ENCODE data around the gene FAT1.
"Not testable (repeated sequence)": the region's sequence is repeated elsewhere in the genome, so short reads cannot be mapped to it uniquely, and the experiment has no call there.

FAT1 gene

DNA sequence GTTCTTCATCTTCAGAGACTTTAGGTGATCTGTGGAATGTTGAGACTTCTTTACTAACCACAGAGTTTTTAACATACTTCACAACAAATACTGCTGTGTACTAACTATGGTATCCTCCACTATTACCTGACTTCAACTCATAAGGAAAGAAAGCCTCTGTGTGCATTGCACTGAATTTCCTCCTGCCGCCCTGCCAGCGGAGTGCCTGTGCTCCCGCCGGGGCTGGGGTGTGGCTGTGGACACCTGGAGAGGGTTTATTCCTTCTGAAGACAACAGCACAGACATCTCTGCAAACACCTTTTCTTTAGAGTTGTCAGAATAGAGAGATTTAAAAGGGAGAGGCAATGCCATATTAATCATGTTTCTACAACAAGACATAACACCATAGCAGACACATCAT lies 63.3 kb downstream of the FAT1 start:
- TF ChIP-seq, protein P1, sequence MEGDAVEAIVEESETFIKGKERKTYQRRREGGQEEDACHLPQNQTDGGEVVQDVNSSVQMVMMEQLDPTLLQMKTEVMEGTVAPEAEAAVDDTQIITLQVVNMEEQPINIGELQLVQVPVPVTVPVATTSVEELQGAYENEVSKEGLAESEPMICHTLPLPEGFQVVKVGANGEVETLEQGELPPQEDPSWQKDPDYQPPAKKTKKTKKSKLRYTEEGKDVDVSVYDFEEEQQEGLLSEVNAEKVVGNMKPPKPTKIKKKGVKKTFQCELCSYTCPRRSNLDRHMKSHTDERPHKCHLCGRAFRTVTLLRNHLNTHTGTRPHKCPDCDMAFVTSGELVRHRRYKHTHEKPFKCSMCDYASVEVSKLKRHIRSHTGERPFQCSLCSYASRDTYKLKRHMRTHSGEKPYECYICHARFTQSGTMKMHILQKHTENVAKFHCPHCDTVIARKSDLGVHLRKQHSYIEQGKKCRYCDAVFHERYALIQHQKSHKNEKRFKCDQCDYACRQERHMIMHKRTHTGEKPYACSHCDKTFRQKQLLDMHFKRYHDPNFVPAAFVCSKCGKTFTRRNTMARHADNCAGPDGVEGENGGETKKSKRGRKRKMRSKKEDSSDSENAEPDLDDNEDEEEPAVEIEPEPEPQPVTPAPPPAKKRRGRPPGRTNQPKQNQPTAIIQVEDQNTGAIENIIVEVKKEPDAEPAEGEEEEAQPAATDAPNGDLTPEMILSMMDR (IDR thresholded peaks at IDR 0.05; ENCODE audit: low read depth, low read length), result no peak
- Histone ChIP-seq H3K36me3 (no peaks in the 10 kb centered on the region), H3K4me3 (ENCODE audit: low read depth, low read length) (no peak overlapping the region)

DNA sequence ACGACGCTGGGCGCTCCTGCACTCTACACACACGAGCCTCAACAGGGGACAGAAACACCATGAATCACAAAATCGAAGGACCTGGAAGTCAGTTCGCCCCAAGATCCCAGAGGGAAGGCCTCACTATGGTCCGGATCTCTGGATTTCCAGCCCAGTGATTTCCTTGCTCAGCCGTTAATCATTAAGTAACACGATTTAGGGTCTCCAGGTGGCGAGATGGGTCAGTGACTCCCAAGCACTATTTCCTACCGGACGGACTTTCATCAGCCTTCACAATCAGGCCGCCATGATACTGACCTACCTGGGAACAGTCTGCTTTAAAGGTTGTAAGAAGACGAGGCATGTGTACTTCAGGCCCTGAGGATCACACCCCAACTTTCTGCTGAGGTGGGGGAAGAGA lies 63.7 kb downstream of the FAT1 start:
- Histone ChIP-seq H3K27me3 (peaks cover 7% of the 10 kb centered on the region; the same call in 1 of the 2 replicates), H3K36me3 (no peaks in the 10 kb centered on the region), H3K4me1 (no peaks in the 10 kb centered on the region), H3K9me3 (no peaks in the 10 kb centered on the region), H3K4me3 (ENCODE audit: low read depth, low read length) (no peak overlapping the region)
- DNase-seq, result no peak
- TF ChIP-seq, protein P1 (IDR thresholded peaks at IDR 0.05; ENCODE audit: low read depth, low read length), result no peak

More for the DNA sequence above, 63.3 kb downstream of the FAT1 start:
- Histone ChIP-seq H3K27me3 (peaks cover 7% of the 10 kb centered on the region; the same call in 1 of the 2 replicates), H3K9me3 (no peaks in the 10 kb centered on the region), H3K4me1 (no peaks in the 10 kb centered on the region)
- DNase-seq, result no peak

DNA sequence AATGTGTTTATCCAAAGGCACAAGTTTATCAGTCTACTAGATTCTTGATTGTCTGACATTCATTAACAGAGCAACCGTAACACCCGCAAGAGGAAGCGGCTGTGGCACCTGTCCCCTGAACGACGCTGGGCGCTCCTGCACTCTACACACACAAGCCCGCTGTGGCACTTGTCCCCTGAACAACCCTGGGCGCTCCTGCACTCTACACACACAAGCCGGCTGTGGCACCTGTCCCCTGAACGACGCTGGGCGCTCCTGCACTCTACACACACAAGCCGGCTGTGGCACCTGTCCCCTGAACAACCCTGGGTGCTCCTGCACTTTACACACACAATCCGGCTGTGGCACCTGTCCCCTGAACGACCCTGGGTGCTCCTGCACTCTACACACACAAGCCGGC lies 64.2 kb downstream of the FAT1 start:
- DNase-seq; H3K4me3 ChIP-seq (ENCODE audit: low read depth, low read length); H3K9me3 ChIP-seq; H3K4me1 ChIP-seq; H3K36me3 ChIP-seq; H3K27me3 ChIP-seq: not testable (repeated sequence)

DNA sequence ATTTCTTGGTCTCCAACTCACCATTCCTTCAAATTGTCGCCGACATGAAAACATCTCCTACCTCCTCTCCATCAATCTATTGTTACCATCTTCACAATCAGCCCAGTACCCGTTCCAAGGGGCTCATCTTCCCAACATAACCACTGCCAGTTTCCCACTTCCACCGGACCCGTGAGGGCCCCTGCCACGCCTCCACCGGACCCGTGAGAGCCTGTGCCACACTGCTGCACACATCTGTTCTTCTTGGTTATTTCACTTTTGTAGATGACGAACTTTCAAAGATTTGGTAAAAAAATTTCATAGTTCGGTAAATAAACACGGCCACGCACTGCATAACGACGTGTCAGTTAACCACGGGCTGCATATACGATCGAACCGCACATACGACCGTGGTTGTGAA lies 65.0 kb downstream of the FAT1 start:
- no peaks in the 10 kb centered on the region for H3K36me3 ChIP-seq

DNA sequence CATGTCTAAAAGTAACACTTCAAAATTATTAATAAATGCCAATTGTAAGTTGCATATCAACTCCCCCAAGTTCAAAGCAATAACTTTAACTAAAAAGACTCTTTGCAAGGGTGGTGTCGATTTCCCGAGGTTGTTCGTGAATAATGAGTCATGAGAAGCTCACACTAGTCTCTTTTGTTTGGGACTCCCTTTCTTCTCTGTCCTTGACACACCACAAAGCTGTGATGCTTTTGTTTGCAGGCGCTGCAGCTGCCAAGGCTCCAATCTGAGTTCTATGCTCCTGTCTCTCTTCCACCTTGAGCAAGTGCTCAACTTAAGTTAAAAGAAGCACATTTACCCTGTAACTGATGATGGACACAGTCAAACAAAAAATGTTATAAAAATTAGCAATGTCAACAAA lies 65.9 kb downstream of the FAT1 start:
- Histone ChIP-seq H3K4me1 (no peaks in the 10 kb centered on the region), H3K36me3 (no peaks in the 10 kb centered on the region), H3K27me3 (peaks cover 13% of the 10 kb centered on the region), H3K9me3 (no peaks in the 10 kb centered on the region), H3K4me3 (ENCODE audit: low read depth, low read length) (no peak overlapping the region)
- TF ChIP-seq, protein P1 (IDR thresholded peaks at IDR 0.05; ENCODE audit: low read depth, low read length), result no peak
- no peak for DNase-seq

More for the DNA sequence above, 65.0 kb downstream of the FAT1 start:
- TF ChIP-seq, protein P1 (IDR thresholded peaks at IDR 0.05; ENCODE audit: low read depth, low read length), result no peak
- peaks cover 9% of the 10 kb centered on the region for H3K27me3 ChIP-seq
- DNase-seq, result no peak
- H3K9me3 ChIP-seq, result no peaks in the 10 kb centered on the region
- no peak overlapping the region for H3K4me3 ChIP-seq (ENCODE audit: low read depth, low read length)
- no peaks in the 10 kb centered on the region for H3K4me1 ChIP-seq

DNA sequence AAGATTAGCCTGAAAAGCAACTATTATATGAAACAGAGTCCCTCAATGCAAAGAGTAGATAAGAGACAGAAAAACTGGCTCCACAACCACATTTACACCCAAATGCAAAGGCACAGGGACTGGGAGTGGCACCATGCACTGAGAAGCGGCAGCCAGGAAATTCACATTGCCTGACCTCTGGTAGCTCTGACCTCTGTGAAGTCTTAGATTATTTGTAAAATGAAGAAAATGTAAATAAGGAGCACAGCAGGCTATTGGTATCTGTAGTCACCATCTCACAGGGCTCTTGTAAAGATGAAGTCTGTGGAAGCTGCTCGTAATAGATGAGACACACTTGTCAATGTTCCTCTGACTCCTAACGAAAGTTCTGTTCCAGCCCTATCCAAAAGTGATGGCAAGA lies 69.7 kb downstream of the FAT1 start:
- H3K36me3 ChIP-seq, result no peaks in the 10 kb centered on the region
- no peak for DNase-seq
- no peaks in the 10 kb centered on the region; the same call in 1 of the 2 replicates for H3K9me3 ChIP-seq
- no peaks in the 10 kb centered on the region for H3K4me1 ChIP-seq
- H3K4me3 ChIP-seq (ENCODE audit: low read depth, low read length), result no peak overlapping the region
- TF ChIP-seq, protein P1 (IDR thresholded peaks at IDR 0.05; ENCODE audit: low read depth, low read length), result no peak
- peaks cover 35% of the 10 kb centered on the region for H3K27me3 ChIP-seq

DNA sequence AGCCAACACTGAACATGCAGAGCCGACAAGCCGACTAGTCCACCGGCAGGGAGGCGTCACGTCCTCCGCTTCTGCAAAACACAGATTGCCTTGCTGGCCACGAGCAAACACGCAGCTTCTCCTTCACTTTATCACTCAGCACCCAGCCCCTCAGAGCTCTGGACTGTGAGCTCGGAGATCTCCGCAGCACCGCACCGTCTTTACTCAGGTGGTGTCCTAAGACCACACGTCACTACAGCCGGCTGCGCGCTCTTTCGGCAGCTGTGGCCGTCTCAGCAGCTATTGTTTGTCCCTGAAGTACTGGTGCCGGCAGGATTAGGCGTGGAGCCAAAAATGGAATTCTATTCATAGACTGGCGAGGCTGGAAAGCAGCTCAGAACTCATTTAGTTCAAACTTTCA lies 72.0 kb downstream of the FAT1 start:
- peak; percentile 30 for DNase-seq
- no peaks in the 10 kb centered on the region for H3K4me1 ChIP-seq
- H3K9me3 ChIP-seq, result no peaks in the 10 kb centered on the region; the same call in 1 of the 2 replicates
- peaks cover 31% of the 10 kb centered on the region for H3K27me3 ChIP-seq
- H3K36me3 ChIP-seq, result no peaks in the 10 kb centered on the region
- TF ChIP-seq, protein P1 (IDR thresholded peaks at IDR 0.05; ENCODE audit: low read depth, low read length), result no peak
- H3K4me3 ChIP-seq (ENCODE audit: low read depth, low read length), result peak overlapping the region; percentile 41
